ENCODE data around the gene CFHR3.
"Not testable (repeated sequence)": the region's sequence is repeated elsewhere in the genome, so short reads cannot be mapped to it uniquely, and the experiment has no call there.

Gene CFHR3

DNA sequence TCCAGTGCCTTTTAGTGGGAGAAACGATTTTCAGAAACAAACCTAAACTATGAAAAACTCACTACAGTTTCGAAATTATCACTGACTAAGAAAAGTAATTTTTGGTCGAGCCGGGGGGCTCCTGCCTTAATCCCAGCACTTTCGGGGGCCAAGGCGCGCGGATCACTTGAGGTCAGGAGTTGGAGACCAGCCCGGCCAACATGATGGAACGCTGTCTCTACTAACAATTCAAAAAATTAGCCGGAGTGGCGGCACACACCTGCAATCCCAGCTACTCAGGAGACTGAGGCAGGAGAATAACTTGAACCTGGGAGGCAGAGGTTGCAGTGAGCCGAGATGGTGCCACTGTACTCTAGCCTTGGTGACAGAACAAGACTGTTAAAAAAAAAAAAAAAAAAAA, 3.0 kb downstream of the CFHR3 start:
- Histone ChIP-seq H3K9ac (no peak overlapping the region), H2AFZ (no peak overlapping the region), H3K9me3 (ENCODE audit: control insufficient read depth, low read length) (no peaks in the 10 kb centered on the region), H3K27ac (no peak overlapping the region), H3K27me3 (ENCODE audit: control insufficient read depth, insufficient read depth, low read length) (no peaks in the 10 kb centered on the region), H3K79me2 (no peaks in the 10 kb centered on the region), H3K36me3 (ENCODE audit: control insufficient read depth, insufficient read depth, low read length) (no peaks in the 10 kb centered on the region), H3K4me2 (ENCODE audit: low read length) (no peak overlapping the region), H3K4me3 (ENCODE audit: low read depth, low read length) (no peak overlapping the region), H3K4me1 (no peaks in the 10 kb centered on the region)
- TF ChIP-seq, protein P1, sequence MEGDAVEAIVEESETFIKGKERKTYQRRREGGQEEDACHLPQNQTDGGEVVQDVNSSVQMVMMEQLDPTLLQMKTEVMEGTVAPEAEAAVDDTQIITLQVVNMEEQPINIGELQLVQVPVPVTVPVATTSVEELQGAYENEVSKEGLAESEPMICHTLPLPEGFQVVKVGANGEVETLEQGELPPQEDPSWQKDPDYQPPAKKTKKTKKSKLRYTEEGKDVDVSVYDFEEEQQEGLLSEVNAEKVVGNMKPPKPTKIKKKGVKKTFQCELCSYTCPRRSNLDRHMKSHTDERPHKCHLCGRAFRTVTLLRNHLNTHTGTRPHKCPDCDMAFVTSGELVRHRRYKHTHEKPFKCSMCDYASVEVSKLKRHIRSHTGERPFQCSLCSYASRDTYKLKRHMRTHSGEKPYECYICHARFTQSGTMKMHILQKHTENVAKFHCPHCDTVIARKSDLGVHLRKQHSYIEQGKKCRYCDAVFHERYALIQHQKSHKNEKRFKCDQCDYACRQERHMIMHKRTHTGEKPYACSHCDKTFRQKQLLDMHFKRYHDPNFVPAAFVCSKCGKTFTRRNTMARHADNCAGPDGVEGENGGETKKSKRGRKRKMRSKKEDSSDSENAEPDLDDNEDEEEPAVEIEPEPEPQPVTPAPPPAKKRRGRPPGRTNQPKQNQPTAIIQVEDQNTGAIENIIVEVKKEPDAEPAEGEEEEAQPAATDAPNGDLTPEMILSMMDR (IDR thresholded peaks at IDR 0.05) = no peak

DNA sequence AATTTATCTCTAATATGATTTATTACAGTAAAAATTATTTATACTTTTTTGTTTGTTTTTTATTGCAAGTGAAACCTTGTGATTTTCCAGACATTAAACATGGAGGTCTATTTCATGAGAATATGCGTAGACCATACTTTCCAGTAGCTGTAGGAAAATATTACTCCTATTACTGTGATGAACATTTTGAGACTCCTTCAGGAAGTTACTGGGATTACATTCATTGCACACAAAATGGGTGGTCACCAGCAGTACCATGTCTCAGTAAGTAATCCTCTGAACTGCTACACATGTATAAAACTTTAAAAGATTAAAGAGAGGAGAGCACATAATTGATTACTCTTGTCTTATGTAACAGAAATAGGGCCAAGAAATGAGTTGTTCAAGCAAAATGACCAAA, 4.5 kb downstream of the CFHR3 start:
- no peaks in the 10 kb centered on the region for H3K4me1 ChIP-seq
- no peaks in the 10 kb centered on the region for H3K27me3 ChIP-seq (ENCODE audit: control insufficient read depth, insufficient read depth, low read length)

DNA sequence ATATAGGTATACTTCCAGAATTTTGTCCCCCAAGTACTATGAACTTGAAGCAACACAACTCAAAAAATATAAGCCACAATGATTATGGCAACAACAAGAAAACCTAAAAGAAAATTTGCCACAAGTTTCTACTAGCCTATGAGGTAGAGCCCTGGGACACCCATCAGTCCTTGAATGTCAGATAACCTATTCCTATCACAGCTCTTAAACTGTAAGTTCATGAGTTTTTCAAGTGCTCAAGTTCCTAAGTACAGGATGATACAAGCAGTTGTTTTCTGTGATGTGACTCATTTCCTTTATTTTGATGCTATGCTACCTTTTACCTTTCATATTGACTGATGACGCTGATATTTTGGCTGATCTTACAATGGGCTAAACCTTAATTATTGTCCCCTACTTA, 16.6 kb downstream of the CFHR3 start:
- H3K9me3 ChIP-seq (ENCODE audit: control insufficient read depth, low read length); H3K27me3 ChIP-seq (ENCODE audit: control insufficient read depth, insufficient read depth, low read length); H3K79me2 ChIP-seq; H2AFZ ChIP-seq; H3K4me3 ChIP-seq (ENCODE audit: low read depth, low read length); H3K9ac ChIP-seq; H3K4me2 ChIP-seq (ENCODE audit: low read length); H3K4me1 ChIP-seq; H3K27ac ChIP-seq; H3K36me3 ChIP-seq (ENCODE audit: control insufficient read depth, insufficient read depth, low read length): not testable (repeated sequence)

More for the DNA sequence above, 4.5 kb downstream of the CFHR3 start:
- H3K4me3 ChIP-seq (ENCODE audit: low read depth, low read length) = no peak overlapping the region
- no peaks in the 10 kb centered on the region for H3K36me3 ChIP-seq (ENCODE audit: control insufficient read depth, insufficient read depth, low read length)
- no peaks in the 10 kb centered on the region for H3K9me3 ChIP-seq (ENCODE audit: control insufficient read depth, low read length)
- TF ChIP-seq, protein P1 (IDR thresholded peaks at IDR 0.05) = no peak
- H3K4me2 ChIP-seq (ENCODE audit: low read length) = no peak overlapping the region
- H3K27ac ChIP-seq = no peak overlapping the region
- no peaks in the 10 kb centered on the region for H3K79me2 ChIP-seq
- no peak overlapping the region for H2AFZ ChIP-seq
- no peak overlapping the region for H3K9ac ChIP-seq

DNA sequence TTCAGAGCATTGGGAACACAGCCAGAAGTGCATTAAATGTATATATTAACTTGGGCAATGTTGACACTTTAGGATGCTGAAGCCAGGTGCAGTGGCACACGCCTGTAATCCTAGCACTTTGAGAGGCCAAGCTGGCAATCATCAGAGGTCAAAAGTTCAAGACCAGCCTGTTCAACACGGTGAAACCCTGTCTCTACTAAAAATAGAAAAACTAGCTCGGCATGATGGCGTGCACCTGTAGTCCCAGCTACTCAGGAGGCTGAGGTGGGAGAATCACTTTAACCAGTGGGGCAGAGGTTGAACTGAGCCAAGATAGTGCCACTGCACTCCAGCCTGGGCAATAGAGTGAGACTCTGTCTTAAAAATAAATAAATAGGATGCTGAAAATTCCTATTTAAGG, 19.5 kb downstream of the CFHR3 start:
- H3K27ac ChIP-seq; H3K27me3 ChIP-seq (ENCODE audit: control insufficient read depth, insufficient read depth, low read length); H2AFZ ChIP-seq; H3K36me3 ChIP-seq (ENCODE audit: control insufficient read depth, insufficient read depth, low read length); H3K9me3 ChIP-seq (ENCODE audit: control insufficient read depth, low read length); H3K9ac ChIP-seq; H3K79me2 ChIP-seq; H3K4me3 ChIP-seq (ENCODE audit: low read depth, low read length); H3K4me1 ChIP-seq; H3K4me2 ChIP-seq (ENCODE audit: low read length): not testable (repeated sequence)

DNA sequence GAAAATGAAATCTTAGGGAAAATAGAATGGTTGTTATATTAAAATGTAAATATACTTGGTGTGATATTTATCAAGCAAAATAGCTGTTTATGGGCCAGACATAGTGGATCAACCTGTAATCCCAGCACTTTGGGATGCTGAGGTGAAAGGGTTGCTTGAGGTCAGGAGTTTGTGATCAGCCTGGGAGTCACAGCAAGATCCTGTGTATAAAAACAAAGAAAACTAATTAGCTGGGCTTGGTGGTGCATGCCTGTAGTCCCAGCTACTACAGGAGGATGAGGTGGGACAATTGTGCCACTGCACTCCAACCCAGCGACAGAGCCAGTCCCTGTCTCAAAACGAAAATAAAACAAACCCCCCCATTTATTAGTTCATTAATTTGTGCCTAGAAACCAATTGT, 23.3 kb downstream of the CFHR3 start:
- Histone ChIP-seq H3K79me2 (no peaks in the 10 kb centered on the region), H3K4me3 (ENCODE audit: low read depth, low read length) (no peak overlapping the region), H3K9me3 (ENCODE audit: control insufficient read depth, low read length) (no peaks in the 10 kb centered on the region), H2AFZ (no peak overlapping the region), H3K36me3 (ENCODE audit: control insufficient read depth, insufficient read depth, low read length) (no peaks in the 10 kb centered on the region), H3K4me1 (no peaks in the 10 kb centered on the region), H3K9ac (no peak overlapping the region), H3K27ac (no peak overlapping the region), H3K27me3 (ENCODE audit: control insufficient read depth, insufficient read depth, low read length) (no peaks in the 10 kb centered on the region), H3K4me2 (ENCODE audit: low read length) (no peak overlapping the region)
- TF ChIP-seq, protein P1 (IDR thresholded peaks at IDR 0.05) = no peak

DNA sequence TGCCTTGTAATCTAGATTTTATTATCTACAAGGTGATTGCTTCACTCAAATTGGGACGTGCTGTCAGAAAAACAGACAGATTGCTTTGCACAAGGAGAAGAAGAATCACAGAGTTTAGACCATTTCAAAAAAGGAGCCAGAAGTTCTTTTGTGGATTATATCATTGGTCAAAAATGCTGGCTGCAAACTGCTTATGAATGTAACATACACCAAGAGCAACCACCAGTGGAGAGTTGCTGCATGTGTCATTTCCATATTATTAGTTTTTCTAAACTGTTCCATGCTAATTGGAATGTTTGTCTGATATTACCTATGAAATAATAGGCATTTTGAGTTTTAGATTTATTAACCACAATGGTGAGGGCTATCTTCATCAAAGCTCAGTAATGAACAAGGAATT, 27.3 kb downstream of the CFHR3 start:
- H3K4me2 ChIP-seq (ENCODE audit: low read length); H3K9ac ChIP-seq; H3K4me3 ChIP-seq (ENCODE audit: low read depth, low read length); H3K79me2 ChIP-seq; H3K27ac ChIP-seq; H3K4me1 ChIP-seq; H3K9me3 ChIP-seq (ENCODE audit: control insufficient read depth, low read length); H3K27me3 ChIP-seq (ENCODE audit: control insufficient read depth, insufficient read depth, low read length); H2AFZ ChIP-seq; H3K36me3 ChIP-seq (ENCODE audit: control insufficient read depth, insufficient read depth, low read length): not testable (repeated sequence)

Data from parathyroid adenoma (tissue), 2 donors.